ENCODE measurements around the gene RDH8.

The RDH8 gene

DNA sequence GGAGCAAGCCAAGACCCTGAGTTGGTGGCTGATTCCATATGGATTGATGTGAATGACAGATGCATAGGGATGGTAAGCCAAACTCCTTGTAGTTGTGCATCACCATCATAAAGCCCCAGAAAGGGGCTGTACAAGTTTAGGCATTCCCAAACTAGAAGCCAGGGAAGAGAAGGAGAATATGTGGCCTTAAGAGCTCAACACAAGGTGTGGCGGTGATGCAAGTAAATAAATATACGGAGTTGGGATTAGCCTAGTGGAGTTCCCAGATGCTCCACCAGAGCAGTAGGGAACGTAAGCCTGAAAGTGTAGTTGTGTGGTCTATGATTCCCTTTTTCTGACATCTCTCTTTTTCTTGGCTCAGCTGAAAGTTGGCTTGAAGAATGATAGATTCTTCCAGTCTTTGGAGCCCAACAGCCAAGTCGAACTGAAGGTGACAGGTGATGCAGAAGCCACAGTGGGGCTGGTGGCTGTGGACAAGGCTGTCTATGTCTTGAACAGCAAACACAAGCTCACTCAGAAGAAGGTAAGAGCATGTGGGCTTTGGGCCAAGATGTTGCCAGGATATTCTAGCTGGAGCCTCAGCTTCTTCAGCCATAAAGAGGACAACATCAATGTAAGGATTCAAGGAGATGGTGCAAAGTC lies 30.1 kb downstream of the RDH8 start:
- DNase-seq: no peak

DNA sequence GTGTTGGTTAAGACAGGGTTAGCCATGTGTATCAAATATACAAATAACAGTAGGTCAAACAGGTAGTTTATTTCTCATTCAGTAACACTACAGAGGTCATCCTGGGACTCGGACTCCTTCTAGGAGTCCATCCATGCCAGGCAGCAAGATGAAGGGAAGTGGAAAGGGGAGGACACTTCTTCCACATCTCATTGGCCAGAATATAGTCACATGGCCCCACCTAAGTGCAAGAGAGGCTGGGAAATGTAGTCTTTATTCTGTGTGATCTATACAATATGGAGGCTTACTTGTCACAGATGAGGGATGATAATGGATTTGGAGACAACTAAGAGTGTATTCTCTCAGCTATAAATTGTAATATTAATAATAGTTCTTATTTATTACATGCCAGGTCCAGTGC lies 31.1 kb downstream of the RDH8 start:
- no peak for DNase-seq

DNA sequence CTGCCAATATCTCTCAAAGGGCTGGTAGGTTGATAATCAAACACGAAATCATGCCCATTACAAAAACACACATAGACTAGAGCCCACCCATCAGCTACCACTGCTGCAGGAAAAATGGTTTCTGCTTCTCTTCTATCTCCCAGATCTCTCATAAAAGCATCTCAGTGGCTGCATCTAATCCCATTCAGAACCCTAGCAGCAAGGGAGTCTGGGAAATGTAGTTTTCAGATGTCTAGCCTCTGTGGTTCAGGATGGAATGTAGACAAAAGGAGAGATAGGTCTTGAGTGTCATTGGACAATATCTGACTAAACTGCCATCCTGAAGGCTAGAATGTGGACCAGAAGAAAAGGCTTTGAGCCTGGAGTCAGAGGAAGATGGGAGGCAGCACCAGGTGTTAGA lies 32.1 kb downstream of the RDH8 start:
- no peak for DNase-seq

DNA sequence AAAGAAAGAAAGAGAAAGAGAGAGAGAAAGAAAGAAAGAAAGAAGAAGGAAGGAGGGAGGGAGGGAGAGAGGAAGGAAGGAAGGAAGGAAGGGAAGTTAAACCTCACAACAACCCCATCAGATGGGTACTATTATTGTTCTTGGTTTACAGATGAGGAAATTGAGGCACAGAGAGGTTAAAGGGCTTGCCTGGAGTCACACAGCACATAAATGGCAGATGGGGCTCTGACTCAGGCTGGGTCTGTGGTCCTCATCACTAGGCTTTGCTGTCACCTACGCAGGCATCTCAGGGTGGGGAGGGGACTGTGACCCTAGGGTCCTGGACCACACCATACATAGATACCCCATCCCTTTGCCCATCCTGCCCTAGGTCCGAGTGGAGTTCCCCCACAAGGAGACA lies 36.3 kb downstream of the RDH8 start:
- DNase-seq: no peak

DNA sequence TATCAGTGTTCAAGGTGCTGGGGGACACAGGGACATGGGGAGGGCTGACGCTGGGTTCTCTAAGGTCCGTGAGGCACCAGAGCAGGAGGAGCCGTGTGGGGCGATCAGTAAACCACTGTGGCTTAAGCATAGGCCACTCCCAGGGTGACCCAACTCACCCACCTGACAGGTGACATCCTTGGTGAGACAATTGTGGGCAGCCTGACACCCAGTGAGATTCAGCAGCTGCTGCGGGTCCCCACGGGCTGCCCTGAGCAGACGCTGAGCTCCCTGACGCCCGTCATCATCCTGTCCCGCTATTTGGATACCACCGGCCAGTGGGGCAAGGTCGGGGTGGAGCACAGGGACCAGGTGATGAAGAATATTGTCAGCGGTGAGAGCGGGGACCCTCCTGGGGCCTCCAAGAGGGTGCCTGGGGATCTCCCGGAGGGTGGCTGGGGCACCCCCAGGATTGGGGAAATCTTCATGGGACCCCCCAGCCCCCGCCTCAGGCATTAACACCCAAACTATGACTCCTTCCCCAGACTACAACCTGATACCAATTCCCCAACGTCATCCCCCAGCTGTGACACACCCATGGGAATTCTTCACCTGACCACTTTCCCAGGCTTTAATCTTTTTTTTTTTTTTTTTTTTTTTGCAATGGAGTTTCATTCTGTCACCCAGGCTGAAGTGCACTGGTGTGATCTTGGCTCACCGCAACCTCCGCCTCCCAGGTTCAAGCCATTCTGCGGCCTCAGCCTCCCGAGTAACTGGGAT lies 39.5 kb downstream of the RDH8 start:
- DNase-seq: no peak

DNA sequence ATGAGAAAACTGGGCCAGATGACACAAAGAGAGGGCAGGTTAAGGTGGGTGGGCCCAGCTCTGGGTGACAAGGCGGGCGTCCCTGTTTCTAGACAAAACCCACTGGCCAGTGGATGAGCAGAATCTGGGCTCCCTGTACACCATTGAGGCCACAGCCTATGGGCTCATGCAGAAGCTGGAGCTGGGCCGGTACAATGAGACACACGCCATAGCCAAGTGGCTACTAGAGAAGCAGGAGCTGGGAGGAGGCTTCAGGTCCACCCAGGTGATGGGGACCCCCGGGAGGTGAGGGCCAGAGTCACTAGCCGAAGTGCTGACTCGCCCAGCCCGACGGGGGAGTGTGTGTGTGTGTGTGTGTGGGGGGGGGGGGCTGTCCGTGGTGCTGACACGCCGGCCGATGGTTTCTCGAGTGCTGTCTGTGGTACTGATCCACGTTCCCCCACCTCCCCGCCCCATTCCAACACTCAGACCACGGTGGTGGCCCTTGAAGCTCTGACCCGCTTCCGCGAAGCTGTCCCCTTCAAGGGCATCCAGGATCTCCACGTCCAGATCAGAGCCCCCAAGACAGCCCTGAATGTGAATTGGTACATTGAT lies 48.5 kb downstream of the RDH8 start:
- no peak for DNase-seq

DNA sequence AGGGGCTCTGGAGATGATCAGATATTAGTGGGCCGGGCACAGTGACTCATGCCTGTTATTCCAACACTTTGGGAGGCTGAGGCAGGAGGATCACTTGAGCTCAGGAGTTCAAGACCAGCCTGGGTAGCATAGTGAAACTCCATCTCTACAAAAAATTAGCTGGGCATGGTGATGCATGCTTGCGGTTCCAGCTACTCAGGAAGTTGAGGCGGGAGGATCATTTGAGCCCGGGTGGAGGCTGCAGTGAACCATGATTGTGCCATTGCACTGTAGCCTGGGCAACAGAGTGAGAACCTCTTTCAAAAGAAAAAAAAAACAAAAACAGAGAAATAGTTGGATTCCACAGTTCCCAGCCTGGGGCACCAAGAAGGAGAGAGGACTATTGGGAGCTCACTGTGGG lies 54.9 kb downstream of the RDH8 start:
- no peak for DNase-seq

DNA sequence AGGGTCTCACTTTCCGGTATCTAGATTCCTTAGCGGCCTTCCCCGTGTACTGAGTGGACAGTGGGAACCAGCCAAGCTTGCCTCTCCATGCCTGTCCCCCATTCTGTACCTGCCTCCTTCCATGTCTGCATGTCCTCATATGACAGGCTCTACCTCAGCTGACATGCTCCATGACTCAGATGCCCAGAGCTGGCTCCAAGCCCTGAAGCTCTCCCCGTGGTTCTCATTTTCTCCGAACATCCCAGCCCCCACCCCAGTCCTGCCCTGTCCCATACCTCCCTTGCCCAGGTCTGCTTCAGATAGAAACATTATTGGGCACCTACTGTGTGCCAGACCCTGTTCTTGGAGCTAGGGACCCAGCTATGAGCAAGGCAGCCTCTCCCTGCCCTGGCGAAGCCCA lies 55.8 kb downstream of the RDH8 start:
- DNase-seq: no peak

DNA sequence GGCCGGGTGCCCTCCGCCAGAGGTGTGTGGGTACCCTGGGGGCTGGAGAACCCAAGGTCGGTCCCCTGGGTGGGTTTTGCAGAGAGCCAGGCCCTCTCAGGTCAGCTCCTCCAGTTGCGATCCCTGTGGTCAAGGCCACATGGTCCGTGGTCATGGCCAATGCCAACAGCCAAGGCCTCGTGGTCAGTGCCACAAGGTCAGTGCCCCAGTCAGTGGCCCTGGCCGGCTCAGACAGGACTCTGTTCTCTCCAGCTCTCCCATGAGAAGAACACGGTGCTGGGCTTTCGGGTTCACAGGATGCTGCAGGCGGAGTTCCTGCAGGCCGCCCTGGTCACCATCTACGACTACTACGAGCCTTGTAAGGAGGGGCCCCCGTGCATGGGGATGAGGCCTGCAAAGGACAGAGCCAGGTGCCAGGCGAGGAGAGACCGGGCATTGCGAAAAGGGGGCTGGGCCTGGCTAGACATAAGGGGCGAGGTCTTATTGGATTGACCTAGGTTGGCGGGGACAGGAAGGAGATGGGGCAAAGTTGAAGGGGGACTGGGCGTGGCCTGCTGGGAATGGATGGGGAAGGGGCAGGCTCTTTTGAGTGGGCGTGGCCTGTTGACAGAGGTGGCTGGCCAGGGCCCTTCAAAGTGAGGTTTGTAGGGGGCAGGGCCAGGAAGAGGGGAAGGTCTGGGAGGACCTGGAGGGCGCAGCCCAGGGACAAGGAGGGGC lies 57.6 kb downstream of the RDH8 start:
- no peak for DNase-seq

Measured in NCI-H1436 treated with DMSO at 0.1 percent for 48 hours (cell line).